HTR-8/SVneo (cell line): ENCODE results near the gene NFAT5.
"Not testable (repeated sequence)": the region's sequence is repeated elsewhere in the genome, so short reads cannot be mapped to it uniquely, and the experiment has no call there.

Source experiments
- DNase-seq: peaks from one replicate; pipeline ENCODE4 v3.0.0; 2011; ENCODE audit warnings: low spot score, mixed read lengths; ENCODE audit not compliant: insufficient read length
- FAIRE-seq: peaks from 2 replicates; lab custom pipeline; 2011; peaks lifted over from hg19 to GRCh38; lab: Jason Lieb, UNC

NFAT5 gene

DNA sequence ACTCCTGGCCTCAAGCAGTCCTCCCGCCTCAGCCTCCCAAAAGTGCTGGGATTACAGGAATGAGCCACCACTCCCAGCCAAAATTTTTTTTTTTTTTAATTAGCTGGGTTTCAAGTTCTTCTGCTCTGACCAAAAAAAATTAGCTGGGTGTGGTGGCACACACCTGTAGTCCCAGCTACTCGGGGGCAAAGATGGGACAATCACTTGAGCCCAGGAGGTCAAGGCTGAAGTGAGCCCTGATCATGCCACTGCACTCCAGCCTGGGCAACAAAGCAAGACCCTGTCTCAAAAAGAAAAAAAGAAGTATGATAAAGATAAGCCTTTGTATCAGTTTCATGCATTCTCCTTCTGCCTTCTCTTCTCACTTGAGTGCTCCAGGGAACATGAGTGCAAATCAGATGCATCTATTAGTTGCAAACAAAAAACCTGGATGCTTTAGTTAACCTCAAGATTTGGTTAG is 158.7 kb downstream of the NFAT5 start:
- FAIRE-seq = no peak
- no peak for DNase-seq

DNA sequence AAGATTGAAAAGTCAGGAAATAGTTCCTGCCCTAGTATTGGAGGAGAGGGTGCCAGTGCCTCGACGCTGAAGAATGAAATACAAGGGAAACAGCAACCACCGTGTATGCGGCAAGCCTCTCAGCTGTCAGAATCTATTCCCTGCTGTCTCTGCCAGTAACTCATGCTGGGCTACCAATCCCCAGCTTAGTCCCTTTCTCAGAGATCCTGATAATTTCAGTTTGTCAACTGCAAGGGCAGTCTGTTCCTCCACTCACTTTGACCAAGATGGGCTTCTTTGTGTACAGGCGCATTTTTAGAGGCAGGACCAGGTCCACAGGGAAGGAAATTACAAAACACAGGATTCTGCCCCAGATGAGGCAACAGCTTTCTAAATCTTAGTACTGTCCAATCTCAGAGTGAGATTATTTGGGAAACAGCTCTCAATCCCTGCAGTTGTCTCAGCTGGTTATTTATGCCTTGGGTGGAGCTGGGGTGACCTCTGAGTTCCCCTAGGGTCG is 159.3 kb downstream of the NFAT5 start:
- FAIRE-seq (no peak), DNase-seq (no peak)

DNA sequence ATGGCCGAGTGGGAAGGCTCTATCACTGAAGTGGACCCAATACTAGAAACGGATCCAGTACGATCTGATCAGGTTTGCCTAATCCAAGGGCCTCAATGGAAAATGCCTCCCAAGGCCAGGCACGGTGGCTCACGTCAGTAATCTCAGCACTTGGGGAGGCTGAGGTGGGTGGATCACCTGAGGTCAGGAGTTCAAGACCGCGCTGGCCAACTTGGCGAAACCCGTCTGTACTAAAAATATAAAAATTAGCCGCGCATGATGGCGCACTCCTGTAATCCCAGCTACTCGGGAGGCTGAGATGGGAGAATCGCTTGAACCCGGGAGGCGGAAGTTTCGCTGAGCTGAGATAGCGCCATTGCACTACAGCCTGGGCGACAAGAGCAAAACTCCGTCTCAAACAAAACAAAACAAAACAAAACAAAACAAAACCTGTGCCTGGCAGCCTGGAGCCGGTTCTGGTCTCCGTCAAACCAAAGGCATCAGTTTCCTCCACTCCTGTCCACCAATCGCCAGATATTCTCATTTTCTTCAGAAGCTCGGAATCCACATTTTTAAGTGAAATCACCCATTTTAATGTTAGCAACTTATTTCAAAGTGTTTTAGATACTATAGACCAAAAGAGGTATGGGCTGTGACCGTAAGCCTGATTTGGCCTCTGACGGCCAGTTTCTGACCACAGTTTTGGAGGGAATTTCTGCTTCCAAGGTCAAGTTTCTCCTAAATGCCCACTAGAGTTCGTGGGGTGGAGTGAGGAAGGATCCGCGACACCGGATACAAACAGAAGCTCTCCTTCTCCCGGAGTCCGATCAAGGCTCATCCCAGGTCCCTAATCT is 159.9 kb downstream of the NFAT5 start:
- FAIRE-seq (no peak), DNase-seq (no peak)

DNA sequence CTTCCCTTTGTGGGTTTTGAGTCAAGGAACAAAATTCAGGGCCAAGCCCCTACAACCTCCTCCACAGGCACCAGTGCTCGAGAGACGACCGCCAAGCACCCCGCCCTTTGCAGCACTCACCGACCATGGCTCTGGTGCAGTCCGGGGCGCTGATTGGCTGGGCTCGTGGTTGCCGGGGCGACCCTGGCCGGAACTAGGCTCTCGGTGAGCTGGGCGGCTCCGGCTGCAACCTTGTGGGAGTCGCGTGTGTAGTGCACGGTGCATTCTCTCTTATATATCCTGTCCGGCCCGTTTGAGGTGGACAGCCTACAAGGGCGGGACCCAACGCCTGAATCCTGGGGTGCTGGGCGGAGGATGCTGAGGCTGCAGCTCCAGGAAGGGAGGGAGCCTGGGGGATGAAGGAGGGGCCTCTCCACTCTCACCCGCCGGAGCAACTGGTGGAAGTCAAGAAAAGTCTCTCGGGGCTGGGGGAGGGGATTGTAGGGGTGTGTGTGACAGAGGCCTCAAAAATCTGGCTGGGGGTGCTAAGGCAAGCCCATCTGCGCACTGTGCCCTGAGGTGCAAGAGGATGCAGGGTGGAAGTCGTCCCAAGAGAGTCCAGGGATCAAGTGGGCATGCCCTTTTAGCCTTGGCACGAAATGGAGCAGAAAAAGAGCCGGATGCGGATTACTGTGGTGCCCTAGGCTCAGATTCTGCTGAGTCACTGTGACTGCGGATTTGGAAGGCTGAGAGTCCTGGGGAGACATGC is 160.7 kb downstream of the NFAT5 start, which contains the start of gene NQO1:
Gene NQO1 (minus strand): TSS at position 248 of the 748 bp plus-strand sequence. CDS start 121 bp downstream, at position 127.
- DNase-seq = peak; percentile 95
- peak; percentile 79 for FAIRE-seq

DNA sequence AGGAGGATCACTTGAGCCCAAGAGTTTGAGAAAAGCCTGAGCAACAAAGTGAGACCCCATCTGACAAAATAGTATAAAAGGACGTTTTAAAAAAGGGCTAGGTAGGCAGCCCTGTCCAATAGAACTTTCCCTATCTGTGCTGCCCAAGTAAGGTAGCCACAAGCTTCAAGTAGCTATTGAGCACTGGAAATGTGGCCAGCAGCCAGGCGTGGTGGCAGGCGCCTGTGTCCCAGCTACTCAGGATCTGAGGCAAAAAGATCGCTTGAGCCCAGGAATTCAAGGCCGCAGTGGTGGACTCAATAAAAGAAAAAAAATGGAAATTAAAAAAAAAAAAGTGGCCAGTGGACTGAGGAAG is 162.1 kb downstream of the NFAT5 start:
- DNase-seq = no peak
- FAIRE-seq = no peak

DNA sequence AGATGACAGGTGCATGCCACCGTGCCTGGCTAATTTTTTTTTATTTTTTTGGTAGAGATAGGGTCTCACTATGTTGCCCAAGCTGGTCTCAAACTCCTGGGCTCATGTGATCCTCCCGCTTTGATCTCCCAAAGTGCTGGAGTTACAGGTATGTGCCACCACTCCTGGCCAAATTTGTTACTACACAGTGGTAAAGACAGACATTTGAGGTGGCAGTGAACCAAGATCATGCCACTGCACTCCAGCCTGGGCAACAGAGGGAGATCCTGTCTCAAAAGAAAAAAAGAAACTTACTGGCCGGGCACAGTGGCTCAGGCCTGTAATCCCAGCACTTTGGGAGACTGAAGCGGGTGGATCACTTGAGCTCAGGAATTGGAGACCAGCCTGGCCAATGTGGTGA is 163.3 kb downstream of the NFAT5 start:
- DNase-seq, FAIRE-seq: not testable (repeated sequence)

DNA sequence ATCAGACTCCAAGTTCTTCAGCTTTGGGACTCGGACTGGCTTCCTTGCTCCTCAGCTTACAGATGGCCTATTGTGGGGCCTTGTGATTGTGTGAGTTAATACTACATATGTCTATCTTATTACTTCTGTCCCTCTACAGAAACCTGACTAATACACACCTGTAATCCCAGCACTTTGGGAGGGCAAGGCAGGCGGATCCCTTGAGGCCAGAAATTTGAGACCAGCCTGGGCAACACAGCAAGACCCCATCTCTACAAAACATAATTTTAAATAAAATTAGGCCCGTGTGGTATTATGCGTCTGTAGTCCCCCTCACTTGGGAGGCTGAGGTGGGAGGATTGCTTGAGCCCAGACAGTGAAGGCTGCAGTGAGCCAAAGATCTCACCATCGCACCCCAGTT is 165.5 kb downstream of the NFAT5 start:
- not testable (repeated sequence) for DNase-seq, FAIRE-seq

DNA sequence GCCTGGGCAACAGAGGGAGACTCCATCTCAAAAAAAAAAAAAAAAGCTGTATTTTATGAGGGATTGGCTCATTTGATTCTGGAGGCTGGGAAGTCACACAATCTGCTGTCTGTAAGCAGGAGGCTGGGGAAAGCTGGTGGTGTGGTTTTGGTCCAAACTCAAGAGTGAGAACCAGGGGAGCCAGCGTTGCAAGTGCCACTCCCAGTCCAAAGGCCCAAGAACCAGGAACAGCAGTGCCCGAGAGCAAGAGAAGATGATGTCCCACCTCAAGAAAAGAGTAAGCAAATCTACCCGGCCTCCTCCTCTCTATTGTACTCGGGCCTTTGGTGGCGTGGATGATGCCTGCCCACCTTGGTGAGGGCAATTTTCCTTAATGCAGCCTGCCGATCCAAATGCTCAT is 166.3 kb downstream of the NFAT5 start:
- DNase-seq = no peak
- FAIRE-seq = no peak

DNA sequence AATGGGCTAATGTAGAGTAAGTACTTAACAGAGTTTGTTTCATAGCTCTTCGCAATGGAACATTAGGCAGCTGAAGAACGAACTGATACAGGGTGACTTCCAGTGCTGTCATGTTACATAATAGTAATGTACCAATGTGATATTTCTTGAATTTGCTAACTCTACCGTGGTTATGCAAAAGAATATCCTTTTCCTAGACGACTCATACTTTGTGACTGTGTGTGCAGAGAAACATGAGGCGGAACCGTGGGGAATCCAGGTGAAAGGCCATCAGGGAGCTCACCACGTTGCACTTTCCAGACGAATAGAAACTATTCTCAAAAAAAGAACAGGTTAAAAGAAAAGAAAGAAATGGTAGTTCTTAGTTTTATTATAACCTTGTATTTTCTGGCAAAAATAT is 175.8 kb downstream of the NFAT5 start:
- DNase-seq = no peak
- no peak for FAIRE-seq

DNA sequence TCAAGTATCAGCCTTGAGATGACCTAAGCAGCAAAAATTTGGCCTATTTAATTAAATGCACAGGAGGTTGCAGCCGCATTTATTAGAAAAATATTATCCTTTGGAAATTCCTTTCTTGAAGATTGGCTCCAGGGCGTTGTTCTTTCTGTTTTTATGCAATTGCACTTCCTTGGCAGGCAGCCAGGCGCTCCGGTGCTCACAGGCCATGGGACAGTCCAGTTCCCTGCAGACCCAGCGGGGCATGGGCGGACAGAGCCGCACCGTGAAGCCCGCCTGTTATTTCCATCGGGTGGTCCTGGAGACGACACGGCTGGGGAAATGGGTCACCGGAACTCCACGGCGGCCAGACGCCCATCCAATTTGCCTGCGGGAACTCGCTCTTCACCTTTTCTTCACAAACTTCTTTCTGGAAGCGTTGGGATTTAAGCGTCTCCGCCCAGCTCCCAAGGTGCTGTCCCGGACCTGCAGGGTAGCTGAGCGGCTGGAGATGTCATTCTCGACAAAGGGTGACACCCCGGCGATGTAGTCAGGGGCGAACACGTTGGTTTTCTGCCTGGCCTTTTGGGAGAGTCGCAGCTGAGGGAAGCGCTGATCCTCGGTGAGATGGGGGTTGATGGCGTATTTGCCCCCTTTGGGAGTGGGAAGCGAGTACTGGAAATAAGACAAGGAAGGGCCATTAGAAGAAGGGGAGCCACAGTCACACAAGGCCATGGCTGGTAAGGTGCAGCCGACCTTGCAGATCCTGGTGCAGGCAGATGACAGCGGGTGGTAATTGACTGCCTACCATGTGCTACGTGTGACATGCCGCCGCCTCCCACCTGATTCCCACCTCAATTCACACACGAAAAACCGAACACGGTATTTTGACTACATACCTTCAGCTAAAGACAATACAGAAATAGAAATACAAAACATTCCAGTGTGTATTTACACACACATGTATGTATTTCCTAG is 176.5 kb downstream of the NFAT5 start:
- DNase-seq (no peak), FAIRE-seq (no peak)

DNA sequence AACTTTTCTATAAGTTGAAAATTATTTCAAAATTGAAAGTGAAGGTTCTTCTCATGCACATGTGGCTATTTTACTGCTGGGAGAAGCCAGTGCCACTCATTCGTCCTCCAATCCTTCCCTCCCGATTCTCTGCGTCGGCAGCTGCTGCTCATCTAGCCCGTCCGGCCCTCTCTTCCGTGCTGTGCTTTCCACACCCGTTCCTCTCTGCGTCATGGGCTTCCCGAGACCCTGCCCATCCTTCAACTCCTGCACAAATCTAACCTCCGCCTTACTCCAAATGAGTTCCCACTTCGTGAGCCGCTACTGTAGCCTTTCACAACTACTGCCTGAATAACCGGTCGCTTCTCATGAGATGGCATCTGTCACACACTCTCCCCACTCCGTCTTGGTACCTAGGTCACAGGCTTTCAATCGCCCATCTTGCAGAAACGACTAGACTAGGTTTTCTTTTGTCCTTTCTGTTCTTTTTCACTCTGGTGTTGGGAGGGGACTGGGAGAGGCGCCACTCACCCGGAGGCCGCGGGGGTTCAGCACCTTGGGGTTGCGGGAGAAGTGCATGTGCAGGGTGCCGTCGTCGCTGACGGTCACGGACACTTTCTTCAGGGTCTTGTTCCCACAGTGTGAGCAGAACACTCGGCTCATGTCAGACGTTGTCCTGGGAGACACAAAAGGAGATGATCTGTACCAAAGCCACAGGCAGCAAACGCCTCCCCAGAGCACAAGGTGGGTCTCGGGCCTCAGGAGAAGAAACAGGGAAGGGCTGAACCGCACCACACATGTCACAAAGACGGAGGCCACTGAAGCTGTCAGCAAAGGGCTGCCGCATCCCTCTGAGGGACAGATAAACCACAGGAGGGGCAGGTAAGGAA is 178.8 kb downstream of the NFAT5 start:
- FAIRE-seq (no peak), DNase-seq (no peak)

DNA sequence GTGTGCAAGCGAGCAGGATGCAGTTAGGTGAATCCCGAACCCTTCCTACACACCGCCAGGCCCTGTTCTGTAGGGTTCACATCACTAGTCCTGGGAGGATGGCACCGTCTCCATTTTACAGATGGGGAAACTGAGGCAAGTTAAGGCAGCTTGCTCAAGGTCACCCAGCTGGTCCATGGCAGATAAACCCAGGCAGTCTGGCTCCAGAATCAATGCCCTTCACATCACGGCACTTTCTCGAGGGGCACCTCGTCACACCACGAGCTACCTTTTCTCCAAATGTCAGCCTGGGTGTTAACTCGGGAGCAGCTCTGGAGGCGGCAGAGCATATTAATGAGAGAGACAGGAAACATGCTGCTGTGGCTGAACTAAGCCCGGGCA is 179.5 kb downstream of the NFAT5 start:
- FAIRE-seq (no peak), DNase-seq (no peak)

DNA sequence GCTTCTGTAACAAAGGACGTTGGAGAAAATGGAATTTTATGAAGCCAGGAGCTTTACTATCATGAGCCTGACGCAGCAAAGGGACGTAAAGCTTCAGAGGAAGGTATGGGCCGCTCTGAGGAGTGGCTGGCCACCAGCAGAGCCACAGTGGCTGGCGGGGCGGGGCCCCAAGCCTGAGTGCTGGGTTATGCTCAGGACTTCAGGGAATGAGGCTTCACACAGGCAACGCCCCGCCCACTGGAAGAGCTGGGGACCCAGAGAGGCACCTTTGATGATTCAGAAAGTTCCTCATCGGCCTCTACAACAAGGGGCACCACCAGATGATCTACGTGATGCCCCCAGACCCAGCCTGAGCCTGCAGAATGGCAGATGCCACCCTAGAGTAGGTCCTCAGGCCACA is 180.2 kb downstream of the NFAT5 start:
- DNase-seq = no peak
- FAIRE-seq = no peak

DNA sequence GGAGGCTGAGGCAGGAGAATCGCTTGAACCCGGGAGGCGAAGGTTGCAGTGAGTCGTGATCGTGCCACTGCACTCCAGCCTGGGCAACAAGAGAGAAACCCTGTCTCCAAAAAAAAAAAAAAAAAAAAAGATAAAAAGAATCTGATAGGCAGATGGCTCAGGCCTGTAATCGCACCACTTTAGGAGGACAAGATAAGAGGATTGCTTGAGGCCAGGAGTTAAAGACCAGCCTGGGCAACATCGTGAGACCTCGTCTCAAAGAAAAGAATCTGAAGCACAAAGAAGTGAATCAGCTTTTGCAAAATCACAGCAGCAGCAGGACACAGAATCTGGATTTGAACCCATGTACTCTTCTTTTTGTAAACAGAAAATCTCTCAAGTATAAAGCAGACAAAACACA is 181.3 kb downstream of the NFAT5 start:
- no peak for DNase-seq
- FAIRE-seq = no peak

DNA sequence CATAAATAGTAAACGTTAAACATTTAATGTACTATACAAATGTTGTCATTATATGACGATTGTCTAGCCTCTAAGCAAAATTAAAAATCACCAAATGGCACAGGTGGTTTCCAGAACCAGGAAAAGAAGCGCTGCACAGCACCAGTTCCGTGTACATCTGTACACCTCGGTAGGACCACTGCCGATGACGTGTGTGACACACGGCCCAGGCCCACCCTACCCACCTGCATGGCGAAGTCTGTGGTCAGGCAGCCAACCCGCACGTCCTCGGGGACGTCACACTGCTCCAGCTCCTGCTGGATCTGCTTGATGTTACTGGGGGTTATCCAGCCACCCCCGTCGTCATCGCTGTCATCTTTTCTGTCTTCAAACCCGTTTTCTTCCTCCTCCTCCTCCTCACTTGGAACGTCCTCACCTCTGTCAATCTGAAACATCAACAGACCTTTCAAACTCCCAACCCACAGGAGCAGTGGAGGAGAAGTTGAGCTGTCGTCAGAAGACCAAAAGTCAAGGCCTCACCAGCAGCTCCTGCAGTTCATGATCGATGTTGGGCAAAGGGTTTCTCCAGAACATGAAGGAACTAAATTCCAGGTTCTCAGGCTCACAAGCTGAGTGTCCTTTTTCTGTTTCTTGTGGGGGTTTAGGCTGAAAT is 183.1 kb downstream of the NFAT5 start:
- DNase-seq (no peak), FAIRE-seq (no peak)

DNA sequence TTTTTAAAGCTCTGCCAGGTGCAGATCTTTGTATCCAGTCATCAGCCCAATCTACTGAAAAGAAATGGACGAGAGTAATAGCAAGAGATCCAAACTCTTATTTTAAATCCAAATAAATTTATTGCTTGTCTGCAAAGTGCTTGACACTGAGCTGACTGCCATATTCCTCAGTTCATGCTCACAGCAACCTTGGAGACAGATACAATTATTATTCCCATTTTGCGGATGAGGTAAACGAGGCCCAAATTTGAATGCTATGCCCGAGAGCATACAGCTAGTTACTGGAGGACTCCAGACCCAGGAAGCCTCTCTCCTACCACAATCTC is 188.3 kb downstream of the NFAT5 start:
- FAIRE-seq = no peak

More for the DNA sequence above, 188.3 kb downstream of the NFAT5 start:
- no peak for DNase-seq
